HCT116 (cell line): Measurements from ENCODE around the gene C16orf78. TPM values are rescaled to one million over a fixed set of nuclear protein-coding genes. Genes with fewer than 3 reads are reported as not detected.

Experiments
- ATAC-seq: fragments of 200-7000 bp; cut with Tn5 transposase; 2 replicates; pipeline ENCODE4 v1.9.1; 2020; ENCODE audit warnings: mild to moderate bottlenecking, moderate library complexity
- BruUV-seq: library from RNA; stranded (reverse); fragments of 400-500 nt; replicated peaks from 2 replicates; lab custom pipeline; 2021; lab: Mats Ljungman, UMichigan
- CTCF ChIA-PET: fragments of 300-600 bp; sonication (Branson Sonifier 250); formaldehyde crosslinking; loops from one replicate; lab custom pipeline; 2021; ENCODE audit warnings: antibody characterized with exemption; lab: Charles Lee
- POLR2A ChIA-PET: fragments of 300-600, 350-600 bp; sonication (Branson Sonifier 250); formaldehyde crosslinking; loops from one replicate; lab custom pipeline; 2021; ENCODE audit warnings: antibody characterized with exemption; lab: Charles Lee
- RAD21 ChIA-PET, 2 experiments: fragments of 300-600 bp; sonication (Branson Sonifier 250); formaldehyde crosslinking; loops; one replicate each; lab custom pipeline; 2023; ENCODE audit warnings: low total read pairs in 2 of 2; ENCODE audit not compliant: uncharacterized antibody in 2 of 2, unreplicated experiment in 2 of 2, low non-redundant PET in 1 of 2; lab: Charles Lee
- DNase-seq: peaks from one replicate; pipeline ENCODE4 v3.0.0-alpha.2; 2010; ENCODE audit warnings: low read depth, low spot score
- H2AFZ ChIP-seq: fragments of 200-600 bp; shearing (Covaris generic), sonication (generic); 2 replicates; pipeline ENCODE4 v1.6.1; 2017; ENCODE audit warnings: low read depth, mixed run types, mixed read lengths, antibody characterized with exemption, low read length; ENCODE audit not compliant: poor library complexity, severe bottlenecking
- H3K27ac ChIP-seq: 2 replicates; pipeline ENCODE4 v1.5.1; 2012; ENCODE audit warnings: low read depth, low read length
- H3K27me3 ChIP-seq: fragments of 200-600 bp; sonication (generic); 2 replicates; pipeline ENCODE4 v1.6.1; 2016; ENCODE audit warnings: mixed run types, low read length, mixed read lengths; ENCODE audit not compliant: insufficient read depth
- H3K36me3 ChIP-seq, 2 experiments: fragments of 200-500 bp in 1 of 2; fragments of 200-600 bp in 1 of 2; sonication (Bioruptor generic) in 1 of 2; sonication (generic) in 1 of 2; 2 replicates each; pipeline versions ENCODE4 v1.5.1 to v1.6.1; 2014 to 2016; ENCODE audit warnings: low read length in 2 of 2, inconsistent platforms in 1 of 2, mixed read lengths in 1 of 2, mixed run types in 1 of 2; ENCODE audit not compliant: insufficient read depth in 2 of 2, control insufficient read depth in 1 of 2
- H3K4me1 ChIP-seq, 2 experiments: fragments of 200-600 bp in 1 of 2; sonication (generic) in 1 of 2; 2 replicates each; pipeline versions ENCODE4 v1.5.1 to v1.6.1; 2012 to 2017; ENCODE audit warnings: low read length in 2 of 2, inconsistent platforms in 1 of 2, mild to moderate bottlenecking in 1 of 2, mixed read lengths in 1 of 2, mixed run types in 1 of 2, moderate library complexity in 1 of 2; ENCODE audit not compliant: insufficient read depth in 2 of 2, control insufficient read depth in 1 of 2
- H3K4me2 ChIP-seq: fragments of 200-600 bp; sonication (generic); 2 replicates; pipeline ENCODE4 v1.6.1; 2017; ENCODE audit warnings: mixed run types, low read length, mixed read lengths
- H3K4me3 ChIP-seq, 2 experiments: fragments of 200-600 bp in 1 of 2; sonication (generic) in 1 of 2; replicated peaks in 1 of 2; 2 replicates each; pipeline ENCODE4 v1.5.1; 2011 to 2016; ENCODE audit warnings: low read length in 2 of 2, control low read depth in 1 of 2, low read depth in 1 of 2, mild to moderate bottlenecking in 1 of 2, mixed read lengths in 1 of 2, mixed run types in 1 of 2
- H3K79me2 ChIP-seq: fragments of 200-600 bp; sonication (generic); 2 replicates; pipeline ENCODE4 v1.6.1; 2017; ENCODE audit warnings: mild to moderate bottlenecking, mixed run types, low read length, moderate library complexity, mixed read lengths; ENCODE audit not compliant: insufficient read depth
- H3K9ac ChIP-seq: fragments of 200-600 bp; sonication (generic); 2 replicates; pipeline ENCODE4 v1.6.1; 2016; ENCODE audit warnings: low read length, mixed read lengths
- H3K9me2 ChIP-seq: fragments of 200-600 bp; sonication (generic), shearing (Covaris generic); 2 replicates; pipeline ENCODE4 v1.6.1; 2017; ENCODE audit warnings: mixed run types, mild to moderate bottlenecking, moderate library complexity; ENCODE audit not compliant: insufficient read depth
- H3K9me3 ChIP-seq, 2 experiments: fragments of 200-500 bp in 1 of 2; fragments of 200-600 bp in 1 of 2; sonication (Bioruptor generic) in 1 of 2; sonication (generic) in 1 of 2; 2 replicates each; pipeline ENCODE4 v1.6.1; 2014 to 2017; ENCODE audit warnings: low read length in 2 of 2, mixed read lengths in 2 of 2, inconsistent platforms in 1 of 2, low read depth in 1 of 2, mild to moderate bottlenecking in 1 of 2, mixed run types in 1 of 2, moderate library complexity in 1 of 2; ENCODE audit not compliant: control insufficient read depth in 1 of 2, insufficient read depth in 1 of 2
- H4K20me1 ChIP-seq: fragments of 200-600 bp; sonication (generic), shearing (Covaris generic); 2 replicates; pipeline ENCODE4 v1.6.1; 2017; ENCODE audit warnings: mixed run types, mild to moderate bottlenecking, moderate library complexity; ENCODE audit not compliant: insufficient read depth
- EZH2phosphoT487 ChIP-seq: fragments of 200-600 bp; IDR thresholded peaks from 2 replicates; pipeline ENCODE4 v1.6.1; 2018; ENCODE audit warnings: antibody characterized with exemption, borderline replicate concordance
- SP1 ChIP-seq: IDR thresholded peaks from 2 replicates; pipeline ENCODE4 v1.6.1; 2012; ENCODE audit warnings: low read depth
- SRF ChIP-seq: IDR thresholded peaks from 2 replicates; pipeline ENCODE4 v1.6.1; 2012; ENCODE audit warnings: low read depth
- TCF7L2 ChIP-seq: IDR thresholded peaks from 2 replicates; pipeline ENCODE4 v1.7.0; 2011; ENCODE audit warnings: borderline replicate concordance, inconsistent platforms; ENCODE audit not compliant: insufficient read depth, insufficient read length; ENCODE audit errors: extremely low read depth
- ZBTB33 ChIP-seq: IDR thresholded peaks from 2 replicates; pipeline ENCODE4 v1.6.1; 2011; ENCODE audit warnings: mild to moderate bottlenecking, low read length, moderate library complexity; ENCODE audit not compliant: insufficient replicate concordance; ENCODE audit errors: extremely low read depth
- intact Hi-C: fragments of 100-400 bp; cut with micrococcal nuclease; formaldehyde crosslinking; loops from 2 replicates; pipeline ENCODE4 v1.10.0; 2022
- total RNA-seq: library from RNA; stranded (reverse); gene quantifications from one replicate; pipeline ENCODE4 v1.2.1, GENCODE V29; 2021; ENCODE audit not compliant: unreplicated experiment
- TF ChIP-seq, protein P1 (sequence below): IDR thresholded peaks from 2 replicates; pipeline ENCODE4 v1.6.1; 2012

C16orf78 gene
- total RNA-seq, 1 experiment from 2014 or later = not detected

DNA sequence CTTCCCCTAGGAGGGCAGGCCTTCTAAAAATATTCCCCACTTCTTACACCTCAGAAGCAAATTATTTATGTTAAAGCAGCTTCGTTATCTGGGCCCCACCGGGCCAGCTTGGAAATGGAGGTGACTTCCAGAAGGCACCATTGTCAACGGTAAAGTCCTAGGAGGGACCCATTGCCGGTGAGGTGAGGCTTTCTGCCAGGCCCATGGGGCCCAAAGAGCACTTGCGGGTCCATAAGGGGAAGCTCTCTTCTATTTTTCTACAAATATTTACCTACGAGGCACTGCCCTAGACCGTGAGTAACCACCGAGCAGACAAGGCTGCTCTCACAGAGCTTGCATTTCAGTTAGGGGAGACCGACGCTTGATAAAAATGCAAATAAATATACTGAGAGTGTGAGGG is 41.5 kb downstream of the C16orf78 start (continued):
- TF ChIP-seq SRF = no peak
- TF ChIP-seq ZBTB33 = no peak
- TF ChIP-seq, protein P1, sequence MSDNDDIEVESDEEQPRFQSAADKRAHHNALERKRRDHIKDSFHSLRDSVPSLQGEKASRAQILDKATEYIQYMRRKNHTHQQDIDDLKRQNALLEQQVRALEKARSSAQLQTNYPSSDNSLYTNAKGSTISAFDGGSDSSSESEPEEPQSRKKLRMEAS = no peak
- no peak for TF ChIP-seq EZH2phosphoT487
- TF ChIP-seq SP1 = no peak

- no TSS peak for BruUV-seq
Measured at GRCh38 chr16:49416001-49416675, 42.5 kb downstream of the C16orf78 start.

More at GRCh38 chr16:49416001-49416675, 42.5 kb downstream of the C16orf78 start:
- H3K27me3 ChIP-seq = peaks cover 19% of the 10 kb centered on the region; the same call in 1 of the 2 replicates
- H3K36me3 ChIP-seq = no peaks in the 10 kb centered on the region
- intact Hi-C loops = no loop called here
- H3K9ac ChIP-seq = no peak overlapping the region
- no peak overlapping the region for H3K4me2 ChIP-seq
- ChIA-PET POLR2A (no interaction called here), CTCF (no interaction called here), RAD21 (no interaction called here)
- H3K9me2 ChIP-seq = no peaks in the 10 kb centered on the region
- H3K27ac ChIP-seq = no peak overlapping the region
- no peak overlapping the region for H3K4me3 ChIP-seq
- H3K9me3 ChIP-seq = no peaks in the 10 kb centered on the region
- ATAC-seq = no peak
- no peaks in the 10 kb centered on the region for H4K20me1 ChIP-seq
- no peak overlapping the region for H2AFZ ChIP-seq
- DNase-seq = no peak
- H3K4me1 ChIP-seq = no peaks in the 10 kb centered on the region
- no peaks in the 10 kb centered on the region for H3K79me2 ChIP-seq
- TF ChIP-seq TCF7L2 = no peak
- TF ChIP-seq, protein P1 = no peak
